RCC 7860 (cell line): Measurements from ENCODE around the gene OLIG3.

Source experiments
- DNase-seq: peaks from one replicate; pipeline ENCODE4 v3.0.0-alpha.2; 2015; ENCODE audit warnings: low spot score
- FAIRE-seq: peaks from 2 replicates; lab custom pipeline; 2012; peaks lifted over from hg19 to GRCh38; lab: Jason Lieb, UNC

Gene OLIG3

DNA sequence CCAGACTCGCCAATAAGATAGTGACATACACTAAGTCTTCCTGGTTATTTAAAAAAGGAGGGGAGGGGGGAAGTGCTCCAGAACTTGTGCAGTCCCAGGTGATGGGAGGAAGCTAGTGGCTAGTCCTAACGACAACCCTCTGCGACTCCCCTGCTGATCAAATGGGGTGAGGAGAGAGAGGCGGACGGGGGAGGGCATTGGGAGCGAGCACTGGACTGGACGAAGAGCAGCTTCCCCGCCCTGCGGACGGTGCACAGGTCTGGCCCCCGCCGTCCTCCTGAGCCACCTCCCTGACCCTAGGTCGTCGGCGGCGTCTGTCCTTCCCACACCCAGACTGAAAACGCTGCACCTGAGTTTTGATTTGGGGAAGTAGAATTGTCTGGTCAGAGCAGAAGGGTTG, 2.2 kb upstream of the OLIG3 start:
- FAIRE-seq, result no peak
- DNase-seq, result no peak

DNA sequence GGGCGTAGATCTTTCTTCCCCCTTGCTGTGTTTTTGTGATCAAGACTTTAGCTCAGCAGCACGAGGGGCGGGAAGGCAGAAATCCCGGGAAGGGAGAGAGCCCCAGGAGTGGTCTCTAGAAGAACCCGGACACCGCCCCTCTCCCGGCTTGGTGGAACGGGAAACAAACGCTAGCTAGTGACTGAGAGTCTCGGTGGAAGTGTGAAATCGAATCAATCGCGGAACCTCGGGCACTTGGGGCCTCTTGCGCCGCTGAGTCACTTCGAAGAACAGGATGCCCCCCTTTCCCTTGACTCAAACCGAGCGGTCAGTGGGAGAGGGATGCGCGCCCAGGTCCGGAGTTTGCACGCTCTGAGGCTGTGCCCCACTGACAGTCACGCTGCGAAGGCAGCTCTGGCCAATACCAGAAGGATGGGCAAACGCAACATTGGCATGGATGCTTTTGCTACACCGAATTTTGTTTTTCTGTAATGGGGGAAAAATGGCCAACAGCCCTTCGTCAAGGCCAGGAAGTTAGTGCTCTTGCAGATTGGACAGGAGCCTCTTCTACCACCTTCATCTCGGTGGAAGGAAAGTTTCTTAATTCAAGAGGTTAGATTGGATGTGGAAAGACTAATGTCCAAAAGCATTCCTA, 1.6 kb upstream of the OLIG3 start:
- DNase-seq, result no peak
- FAIRE-seq, result no peak

DNA sequence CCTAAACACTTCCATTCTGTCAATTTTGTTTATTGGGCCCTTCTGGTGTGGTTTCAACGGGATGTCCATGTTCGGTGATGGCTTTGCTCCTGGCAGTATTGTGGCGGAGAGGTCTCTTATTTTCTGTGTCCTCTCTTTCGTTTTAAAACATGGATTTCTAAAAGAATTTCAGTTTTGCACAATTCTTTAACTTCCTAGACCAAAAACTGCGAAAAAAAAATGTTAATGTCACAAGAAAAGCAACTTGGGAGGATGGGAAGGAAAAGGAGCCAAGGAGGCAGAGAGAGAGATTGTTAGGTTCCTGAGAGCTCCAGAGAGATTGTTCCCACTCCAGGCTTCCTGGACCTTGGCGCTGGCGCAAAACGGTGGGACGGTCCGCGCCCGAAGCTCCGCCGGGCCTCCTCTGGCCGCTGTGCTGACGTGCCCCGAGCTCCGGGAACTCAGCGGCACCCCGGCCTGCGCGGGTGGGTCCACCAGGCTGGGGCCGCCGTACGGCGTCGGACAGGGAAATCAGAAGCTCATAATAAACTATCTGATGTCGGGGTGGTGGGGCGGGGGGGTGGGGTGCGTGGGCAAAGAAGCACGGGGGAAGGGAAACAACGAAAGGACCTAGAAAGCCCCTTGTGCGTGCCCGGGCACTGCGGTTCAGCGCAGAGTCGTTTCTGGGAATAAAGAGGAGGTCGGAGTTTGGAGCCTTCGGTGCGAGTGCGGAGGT, 951 bp upstream of the OLIG3 start:
- FAIRE-seq, result no peak
- no peak for DNase-seq

DNA sequence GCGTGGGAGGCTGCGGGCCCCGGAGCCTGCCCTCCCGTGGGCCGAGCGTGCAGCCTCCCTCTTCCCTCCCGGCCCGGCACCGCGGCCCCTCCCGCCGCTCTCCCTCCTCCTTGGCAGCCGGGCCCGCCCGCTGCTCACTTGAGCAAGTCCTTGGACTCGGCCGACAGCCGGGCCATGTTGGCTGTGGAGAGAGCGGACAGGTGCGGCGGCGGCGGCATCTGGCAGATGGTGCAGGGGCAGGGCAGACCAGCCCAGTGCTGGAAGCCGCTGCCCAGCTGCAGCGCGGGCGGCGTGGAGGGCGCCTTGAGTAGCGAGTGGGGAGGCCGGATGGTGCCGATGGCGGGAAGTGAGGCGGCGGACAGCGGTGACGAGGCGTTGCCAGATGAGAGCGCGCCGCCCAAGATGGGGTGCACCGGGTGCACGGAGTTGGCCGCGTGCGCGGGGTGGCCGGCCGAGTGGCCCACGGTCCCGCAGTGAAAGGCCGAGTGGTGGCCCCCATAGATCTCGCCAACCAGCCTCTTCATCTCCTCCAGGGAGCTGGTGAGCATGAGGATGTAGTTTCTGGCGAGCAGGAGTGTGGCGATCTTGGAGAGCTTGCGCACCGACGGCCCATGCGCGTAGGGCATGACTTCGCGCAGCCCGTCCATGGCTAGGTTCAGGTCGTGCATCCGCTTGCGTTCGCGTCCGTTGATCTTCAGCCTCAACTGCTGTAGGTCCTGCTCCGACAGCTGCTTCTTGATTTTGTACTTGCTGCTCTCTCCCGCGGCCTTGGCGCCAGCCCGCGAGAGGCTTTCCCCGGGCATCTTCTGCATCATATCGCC, 766 bp downstream of the OLIG3 start:
- no peak for DNase-seq
- FAIRE-seq, result no peak

DNA sequence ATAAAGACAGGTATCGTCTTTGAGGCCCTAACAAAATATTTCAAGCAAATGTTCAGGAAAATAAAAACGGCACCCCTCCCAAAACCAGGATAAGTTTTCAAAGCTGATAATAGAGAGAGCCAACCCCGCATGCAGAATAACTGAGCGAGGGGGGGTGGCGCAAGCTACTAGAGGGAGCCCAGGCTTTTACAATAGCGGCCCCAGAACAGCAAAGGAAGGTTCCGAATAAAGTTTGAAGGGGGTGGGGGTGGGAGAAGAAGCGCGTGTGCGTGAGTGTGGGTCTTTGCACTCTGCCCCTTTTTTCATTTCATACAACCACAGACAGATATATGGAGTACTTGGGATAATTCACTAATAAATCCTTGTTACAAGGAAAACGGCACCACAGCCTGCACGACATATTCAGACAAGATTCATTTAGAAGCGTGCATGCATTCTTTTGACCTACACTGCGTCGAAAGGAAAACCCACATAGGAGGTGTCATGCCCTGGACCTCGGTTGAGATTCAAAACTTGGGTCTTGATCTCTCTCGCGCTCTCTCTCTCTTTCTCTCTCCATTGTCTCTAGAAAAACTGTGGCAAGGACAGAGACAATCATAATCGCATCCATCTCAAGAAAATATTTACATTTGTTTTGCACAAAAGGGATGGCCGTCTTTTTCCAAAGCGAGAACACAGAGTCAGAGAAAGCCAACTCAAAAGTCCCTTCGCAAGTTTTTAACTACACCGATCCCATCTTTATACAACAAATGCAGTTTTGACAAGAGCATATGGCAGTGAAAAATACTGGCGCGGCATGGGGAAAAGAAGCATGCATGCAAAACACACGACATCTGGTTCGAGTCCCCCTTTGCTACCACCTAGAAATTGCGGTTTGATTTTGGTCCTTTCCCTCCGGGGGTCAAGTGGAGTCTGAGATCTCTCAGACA, 1.6 kb downstream of the OLIG3 start:
- DNase-seq (no peak), FAIRE-seq (no peak)

DNA sequence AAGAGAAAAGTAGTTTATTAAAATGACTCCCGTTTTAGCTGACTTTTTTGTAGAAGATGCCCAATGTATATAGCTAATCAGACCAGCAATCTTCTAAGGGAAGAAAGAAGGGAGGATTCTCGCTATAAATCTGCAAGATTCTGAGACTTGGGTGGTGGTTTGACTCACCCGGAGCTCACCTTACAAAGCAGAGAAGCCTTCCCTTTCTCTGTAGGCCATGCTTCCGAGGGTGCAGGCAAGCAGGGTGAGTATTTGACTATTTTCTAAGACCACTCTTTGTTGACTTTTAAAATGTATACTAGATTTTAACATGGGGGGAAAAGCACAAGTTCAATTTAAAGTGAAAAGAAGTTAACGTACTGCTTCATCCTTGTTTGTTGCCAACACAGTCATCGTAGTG, 2.7 kb downstream of the OLIG3 start:
- no peak for FAIRE-seq

DNA sequence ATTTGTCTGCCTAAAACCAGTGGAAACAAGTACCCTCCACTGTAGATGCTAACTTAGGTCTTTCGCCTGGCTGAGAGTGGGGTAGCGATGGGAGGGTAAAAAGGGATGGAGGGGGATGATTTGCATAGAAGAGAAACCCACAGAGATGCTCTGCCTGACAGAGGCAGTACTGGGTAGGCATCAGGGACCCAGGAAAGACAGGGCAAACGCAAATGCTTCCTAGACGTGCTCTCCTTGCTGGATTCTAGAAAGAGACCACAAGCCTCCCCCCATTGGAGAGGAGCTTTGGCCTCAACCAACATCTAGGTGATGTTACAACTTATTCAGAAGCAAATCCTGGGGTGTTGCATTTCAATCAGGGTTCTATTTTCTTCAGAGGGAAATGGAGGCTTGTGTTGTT, 3.2 kb downstream of the OLIG3 start:
- no peak for FAIRE-seq

More for the DNA sequence above, 2.7 kb downstream of the OLIG3 start:
- no peak for DNase-seq

DNA sequence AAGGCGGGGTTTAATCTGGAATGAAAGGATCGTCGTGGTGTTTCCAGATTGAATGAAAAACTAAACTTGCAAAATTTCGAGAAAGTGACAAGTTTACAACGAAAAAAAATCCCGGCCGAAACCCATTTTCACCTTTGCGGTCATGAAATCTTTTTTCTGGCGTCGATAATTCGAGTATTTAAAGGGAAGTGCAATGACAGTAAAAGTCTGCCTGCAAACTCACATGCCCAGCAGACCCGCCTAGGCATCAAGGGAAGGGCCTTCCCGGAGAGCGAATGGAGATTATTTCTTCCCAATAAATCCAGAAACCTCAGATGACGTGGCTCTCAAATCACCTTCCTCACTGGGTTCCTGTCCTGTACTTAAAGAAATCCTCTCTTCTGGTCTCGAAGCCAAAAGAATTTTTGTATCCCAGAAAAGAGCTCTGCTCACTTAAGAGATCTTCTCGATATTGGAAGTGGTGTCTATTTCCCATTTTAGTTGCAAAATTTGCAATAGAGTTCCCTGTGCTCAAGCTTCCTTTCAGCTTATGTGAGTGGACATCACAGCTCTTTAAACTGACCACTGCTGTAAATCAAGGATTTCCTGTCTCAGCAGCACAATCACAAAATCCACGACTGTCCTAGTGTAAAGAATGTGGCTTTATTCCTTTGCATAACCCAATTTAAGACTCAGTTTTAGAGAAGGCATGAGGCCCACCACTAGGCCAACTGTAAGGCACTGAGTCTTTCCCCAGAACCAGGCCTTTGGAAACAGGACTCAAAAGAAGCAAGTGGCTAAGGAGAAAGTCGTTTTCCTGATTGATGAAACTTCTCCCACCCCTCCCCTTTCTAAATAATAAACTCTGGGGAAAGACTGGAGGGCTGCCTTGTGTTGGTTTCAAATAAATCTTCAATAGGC, 3.9 kb downstream of the OLIG3 start:
- no peak for DNase-seq
- no peak for FAIRE-seq

More for the DNA sequence above, 3.2 kb downstream of the OLIG3 start:
- DNase-seq, result no peak

DNA sequence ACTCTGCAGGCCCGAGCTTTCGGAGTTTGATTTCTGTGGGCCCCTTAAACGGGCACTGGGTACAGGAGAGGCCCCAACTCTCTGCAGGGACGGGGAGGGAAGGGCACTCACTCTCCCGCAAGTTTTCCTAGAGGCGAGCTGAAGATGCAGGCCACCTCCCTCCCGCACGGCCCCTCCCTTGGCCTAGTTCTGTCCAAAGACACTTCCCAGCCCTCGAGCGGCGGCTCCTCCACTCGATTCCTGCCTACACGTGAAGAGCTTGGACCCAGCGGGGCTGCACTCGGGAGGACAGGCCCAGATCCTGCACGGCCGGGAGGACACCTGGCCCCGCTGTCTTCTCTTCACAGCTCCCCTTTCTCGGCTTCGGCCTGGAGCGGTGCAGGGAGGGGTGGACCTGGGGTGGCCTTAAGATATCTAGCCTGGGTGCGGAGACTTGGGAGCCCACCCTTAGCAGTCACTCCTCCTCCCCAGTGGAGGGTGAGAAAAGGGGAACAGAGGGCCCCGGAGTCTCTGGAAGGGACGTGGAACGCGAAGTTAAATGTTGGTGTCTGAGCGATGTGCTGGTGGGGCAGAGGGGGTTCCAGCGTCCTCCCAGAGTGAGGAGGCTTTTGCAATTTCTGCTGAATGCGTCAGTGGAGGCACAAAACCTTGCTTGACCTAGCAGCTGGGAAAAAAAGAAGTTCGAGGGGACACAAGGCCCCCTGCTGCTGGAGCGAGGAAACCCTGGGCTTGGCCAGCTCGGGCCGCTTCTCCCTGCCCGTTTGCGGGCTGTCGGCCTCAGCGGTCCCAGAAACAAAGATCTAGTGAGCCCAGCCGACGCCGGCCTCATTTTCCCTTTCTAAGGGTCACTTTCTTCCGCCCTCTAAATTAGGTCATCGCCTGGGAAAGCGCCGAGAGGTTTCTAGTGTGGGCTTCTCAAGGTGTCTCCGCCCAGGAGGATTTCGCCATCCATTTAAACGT, 4.9 kb downstream of the OLIG3 start:
- no peak for FAIRE-seq

DNA sequence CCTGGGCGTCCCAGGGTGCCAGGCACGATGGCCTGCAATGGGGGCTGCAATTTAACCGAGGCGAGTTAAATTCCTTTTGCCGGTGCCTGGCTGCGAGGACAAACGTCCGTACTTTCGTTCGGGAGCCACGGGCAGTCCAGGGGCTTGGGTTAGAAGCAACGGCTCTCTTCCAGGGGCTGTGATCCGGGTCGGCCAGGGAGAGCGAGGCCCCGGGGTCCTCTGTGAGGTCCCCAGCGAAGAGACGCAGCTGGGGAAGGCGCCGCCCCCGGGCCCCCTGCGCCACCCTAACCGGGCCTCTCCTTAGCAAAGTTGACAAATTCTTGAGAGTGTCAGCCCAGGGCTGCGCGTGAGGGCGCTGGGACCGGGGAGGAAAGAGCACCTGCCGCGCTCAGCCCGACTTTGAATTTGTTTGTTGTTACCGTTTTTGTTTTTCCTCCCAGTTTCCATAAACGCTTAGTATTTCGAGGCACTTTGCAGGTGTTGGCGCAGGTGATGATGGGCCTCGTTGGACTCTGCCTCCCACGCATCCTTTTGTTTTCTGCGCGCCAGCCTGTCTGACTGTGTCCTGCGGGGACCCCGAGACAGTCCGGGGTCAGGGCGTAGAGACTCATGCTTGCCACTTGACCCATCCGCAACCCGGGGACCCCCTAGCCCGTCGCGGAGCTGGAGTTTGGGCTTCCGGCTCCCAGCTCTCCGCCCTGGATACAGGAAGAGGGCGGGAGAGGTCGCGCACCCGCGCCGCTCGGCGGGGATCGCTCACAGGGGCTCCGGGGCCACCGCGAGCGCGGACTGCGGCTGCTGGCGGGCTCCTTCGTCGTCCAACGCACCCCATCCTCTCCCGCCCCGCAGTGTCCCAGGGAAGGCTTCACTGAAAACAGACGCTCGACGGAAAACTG, 5.8 kb downstream of the OLIG3 start:
- DNase-seq (no peak), FAIRE-seq (no peak)

More for the DNA sequence above, 4.9 kb downstream of the OLIG3 start:
- DNase-seq, result no peak

DNA sequence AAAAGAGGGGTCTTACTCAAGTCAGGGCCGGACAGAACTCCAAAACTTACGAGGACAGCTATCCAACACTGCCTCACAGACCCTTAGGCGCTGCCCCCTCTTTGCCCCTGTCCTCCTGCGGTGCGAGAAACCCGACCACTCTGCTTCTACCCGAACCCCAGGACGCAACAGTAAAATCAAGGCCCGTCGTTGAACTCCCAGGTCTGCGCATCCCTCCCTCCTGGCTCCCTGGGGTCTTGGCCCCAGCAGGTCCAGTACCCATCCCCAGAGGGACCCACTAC, 6.4 kb downstream of the OLIG3 start:
- no peak for FAIRE-seq
- no peak for DNase-seq

DNA sequence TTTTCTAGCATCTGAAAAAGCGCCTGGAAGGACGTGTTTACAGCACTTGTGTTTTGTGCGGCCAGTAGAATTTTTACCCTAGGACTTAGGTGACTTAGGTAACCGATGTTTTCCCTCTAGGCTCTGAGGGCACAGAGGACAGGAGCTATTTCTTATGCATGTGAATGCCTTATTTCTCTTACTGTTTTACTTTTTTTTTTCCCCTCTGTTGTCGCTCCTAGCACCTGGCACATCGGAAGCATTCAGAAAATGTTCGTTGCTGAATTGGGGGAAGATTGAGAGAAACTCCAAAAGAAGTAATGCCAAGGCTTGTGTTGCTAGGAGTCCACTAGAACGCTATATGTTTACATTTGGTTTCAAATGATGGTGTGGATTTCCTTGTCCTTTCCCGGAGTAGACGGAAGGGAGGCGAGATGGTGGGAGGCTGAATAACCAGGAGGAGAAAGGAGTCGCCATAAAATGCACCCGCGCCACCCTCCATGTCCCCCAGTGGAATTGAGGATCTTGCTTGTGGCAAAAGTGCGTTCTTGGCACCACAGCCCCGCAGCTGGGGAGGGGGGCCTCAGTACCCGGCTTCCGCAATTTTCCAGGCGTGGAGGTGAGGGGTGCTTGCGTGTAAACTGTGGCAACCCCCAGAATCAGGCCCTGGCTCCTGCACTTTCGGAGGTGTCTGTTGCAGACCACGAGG, 6.9 kb downstream of the OLIG3 start:
- no peak for FAIRE-seq
- DNase-seq, result no peak

DNA sequence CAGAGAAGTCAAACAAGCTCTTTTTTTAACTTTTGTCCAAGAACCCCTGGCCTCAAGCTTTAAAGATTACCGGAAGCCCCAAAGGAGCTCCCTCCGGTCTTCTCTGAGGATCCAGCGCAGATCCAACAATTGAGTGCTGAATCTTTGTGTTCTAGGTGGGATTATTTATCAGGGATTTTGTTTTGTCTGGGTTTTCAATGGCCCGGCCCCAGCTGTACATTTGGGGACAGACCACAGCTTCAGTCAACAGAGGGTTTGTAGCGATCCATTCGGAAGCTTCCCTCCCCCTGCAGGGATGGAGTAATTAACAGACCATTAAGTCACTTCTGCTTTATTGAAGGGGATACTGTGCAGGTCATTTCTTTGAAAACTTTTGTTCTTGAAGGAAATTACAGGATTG, 7.8 kb downstream of the OLIG3 start:
- FAIRE-seq, result no peak
- no peak for DNase-seq

DNA sequence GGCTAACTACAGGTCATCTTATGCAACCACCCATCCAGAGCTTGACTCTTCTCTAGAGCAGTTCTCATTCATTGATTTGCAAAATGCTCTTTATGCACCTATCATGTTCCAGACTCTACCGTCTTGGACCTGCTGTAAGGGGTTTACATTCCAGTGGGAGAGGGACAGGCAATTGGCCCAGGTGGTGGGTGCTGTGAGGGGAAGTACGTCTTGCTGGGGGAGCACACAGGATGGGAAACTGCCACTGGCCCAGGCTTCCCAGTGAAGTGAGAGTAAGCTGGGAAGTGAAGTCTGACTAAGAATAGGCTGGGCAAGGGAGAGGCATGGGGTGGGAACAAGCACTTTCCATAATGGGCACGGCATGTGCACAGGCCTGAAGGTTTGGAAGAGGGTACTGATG, 13.8 kb downstream of the OLIG3 start:
- DNase-seq, result no peak
- no peak for FAIRE-seq

DNA sequence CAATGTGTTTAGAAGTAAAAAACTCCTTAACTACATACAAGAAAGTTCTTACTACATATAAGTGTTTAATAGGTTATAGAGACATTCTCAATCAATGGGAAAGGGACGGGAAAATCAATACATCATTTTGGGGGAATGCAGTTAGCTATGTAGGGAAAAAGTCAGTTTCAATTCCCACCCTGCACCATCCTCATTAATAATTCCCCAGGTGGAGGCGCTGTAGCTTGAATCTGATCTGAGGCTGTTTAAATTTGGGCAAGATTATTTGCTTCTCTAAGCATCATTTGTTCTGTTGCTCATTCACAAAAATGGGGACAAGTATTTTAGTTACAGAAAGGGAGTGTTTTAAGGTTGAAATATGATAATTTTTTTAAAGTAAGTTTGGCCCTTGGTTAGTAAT, 19.1 kb downstream of the OLIG3 start:
- DNase-seq (no peak), FAIRE-seq (no peak)

DNA sequence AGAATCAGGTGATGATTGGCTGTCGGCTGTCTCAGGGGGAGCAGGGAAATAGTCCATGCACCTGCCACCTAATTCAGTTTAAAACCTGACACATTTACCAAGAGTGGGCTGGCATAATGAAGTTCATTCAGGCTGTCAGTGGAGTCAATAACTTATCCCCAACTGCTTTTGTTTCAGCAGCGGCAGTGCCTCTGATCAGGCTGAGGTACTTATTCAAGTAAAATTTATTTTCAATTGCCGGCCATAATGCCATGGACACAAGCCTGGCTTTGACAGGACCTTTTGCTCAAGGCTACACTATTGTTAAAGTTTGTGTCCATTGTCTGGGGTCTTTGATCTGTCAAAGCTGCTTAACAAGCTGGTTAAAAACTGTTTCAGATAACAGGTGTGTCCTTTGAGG, 20.6 kb downstream of the OLIG3 start:
- FAIRE-seq, result no peak
- no peak for DNase-seq

DNA sequence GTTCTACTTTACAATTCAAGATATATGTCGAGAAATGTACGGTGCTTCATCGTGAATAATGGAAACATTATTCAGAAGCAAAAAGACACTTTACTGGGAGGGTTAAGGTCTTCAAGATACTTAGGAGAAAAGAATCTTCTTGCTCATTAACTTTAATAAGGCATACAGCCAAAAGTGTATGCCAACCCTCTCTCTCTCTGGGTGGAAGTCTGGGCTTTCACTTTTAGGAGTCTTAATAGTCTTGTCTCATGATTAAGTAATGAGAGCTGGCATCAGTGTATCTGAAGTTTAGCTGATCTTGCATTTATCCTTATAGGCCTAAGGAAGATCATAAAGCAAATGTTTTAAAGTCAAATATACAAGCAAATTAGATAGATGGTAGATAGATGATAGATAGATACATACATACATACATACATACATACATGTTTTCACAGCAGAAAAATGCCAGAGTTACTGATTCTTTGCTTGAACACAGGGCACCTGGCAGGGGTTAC, 21.5 kb downstream of the OLIG3 start:
- FAIRE-seq (no peak), DNase-seq (no peak)
